ENCODE results near the gene ATP2B2. TPM values are rescaled to one million over a fixed set of nuclear protein-coding genes. Genes with fewer than 3 reads are reported as not detected.

ATP2B2 gene
- total and polyA plus RNA-seq, 10 of the 15 experiments (the other 5 are each of a cell fraction or from before 2014, with no cell fraction given) = 0.04 TPM; not detected in 9

- no peaks in the 10 kb centered on the region; a peak in 1 of 4 replicates for H3K27me3 ChIP-seq (replicated peaks in 1 of 2; ENCODE audit: control insufficient read depth in 2 of 2, insufficient read depth in 2 of 2, low read length in 1 of 2)
- WGBS (ENCODE audit: insufficient coverage, insufficient replicate concordance, low lambda C conversion rate, missing lambda C conversion rate) = 29% methylated on average over 7 of the region's 7 CpGs
- BruUV-seq (replicated peaks) = no TSS peak
- no peaks in the 10 kb centered on the region for H3K79me2 ChIP-seq (ENCODE audit: control insufficient read depth, insufficient read depth, low read length)
- DNase-seq (ENCODE audit: low read depth, low spot score) (no peak), ATAC-seq (no peak), FAIRE-seq (no peak)
- H3K9me3 ChIP-seq (replicated peaks; ENCODE audit: control insufficient read depth, insufficient read depth, low read length) = no peaks in the 10 kb centered on the region
- H3K9ac ChIP-seq (ENCODE audit: control insufficient read depth, insufficient read depth, low read length) = no peak overlapping the region
- ChIA-PET POLR2A (no interaction called here), CTCF (no interaction called here), SMC1A (ENCODE audit: uncharacterized antibody, unreplicated experiment) (no interaction called here), RAD21 (ENCODE audit: unreplicated experiment) (no interaction called here)
- H3K4me1 ChIP-seq (ENCODE audit: control insufficient read depth, insufficient read depth, low read length) = no peaks in the 10 kb centered on the region
- intact Hi-C loops (cut with micrococcal nuclease; ENCODE audit: unreplicated experiment) (no loop called here), in situ Hi-C loops (cut with MboI) (loop anchor here (5.0 kb wide), 1 partner anchor 400 kb away; no protein-coding TSS in a partner anchor)
- TF ChIP-seq YY1 (IDR thresholded peaks at IDR 0.05; ENCODE audit: low read depth, low read length) (no peak), HDAC2 (IDR thresholded peaks at IDR 0.05) (no peak), PAX8 (IDR thresholded peaks at IDR 0.05) (no peak)
- no peaks in the 10 kb centered on the region for H4K20me1 ChIP-seq (ENCODE audit: control insufficient read depth, insufficient read depth)
- H3K36me3 ChIP-seq (ENCODE audit: control insufficient read depth in 2 of 2, insufficient read depth in 2 of 2, low read length in 1 of 2) = no peaks in the 10 kb centered on the region
- no peak overlapping the region for H3K4me2 ChIP-seq (ENCODE audit: control insufficient read depth, insufficient read depth)
- H3K4me3 ChIP-seq = no peak overlapping the region
- H2AFZ ChIP-seq (ENCODE audit: control insufficient read depth, low read depth, low read length) = no peak overlapping the region
- no peak overlapping the region for H3K27ac ChIP-seq (ENCODE audit: control insufficient read depth, insufficient read depth)
These were observed 163.4 kb downstream of the ATP2B2 start for GRCh38 chr3:10341901-10342398.

GRCh38 chr3:10340476-10340875, 164.9 kb downstream of the ATP2B2 start:
- WGBS (ENCODE audit: insufficient coverage, insufficient replicate concordance, low lambda C conversion rate, missing lambda C conversion rate) = 53% methylated on average over 18 of the region's 18 CpGs
- TF ChIP-seq SUPT20H (IDR thresholded peaks at IDR 0.05; ENCODE audit: borderline replicate concordance, control insufficient read depth, low read depth, low read length) (no peak), ZNF687 (IDR thresholded peaks at IDR 0.05) (no peak), POLR2AphosphoS5 (IDR thresholded peaks at IDR 0.05; ENCODE audit: low read length) (no peak)
- H3K9ac ChIP-seq (ENCODE audit: control insufficient read depth, insufficient read depth, low read length) = no peak overlapping the region
- no peaks in the 10 kb centered on the region for H3K9me3 ChIP-seq (replicated peaks; ENCODE audit: control insufficient read depth, insufficient read depth, low read length)
- H3K4me3 ChIP-seq = no peak overlapping the region
- FAIRE-seq (no peak), ATAC-seq (no peak), DNase-seq (ENCODE audit: low read depth, low spot score) (no peak)
- H4K20me1 ChIP-seq (ENCODE audit: control insufficient read depth, insufficient read depth) = no peaks in the 10 kb centered on the region
- no peak overlapping the region for H3K27ac ChIP-seq (ENCODE audit: control insufficient read depth, insufficient read depth)
- BruUV-seq (replicated peaks) = no TSS peak
- H3K79me2 ChIP-seq (ENCODE audit: control insufficient read depth, insufficient read depth, low read length) = no peaks in the 10 kb centered on the region
- ChIA-PET CTCF (interaction anchor here (0.6 kb wide), 1 partner anchor 30 kb away, joined by 3 read pairs; no protein-coding TSS in a partner anchor), SMC1A (ENCODE audit: uncharacterized antibody, unreplicated experiment) (no interaction called here), RAD21 (ENCODE audit: unreplicated experiment) (interaction anchor here (0.5 kb wide), 1 partner anchor 151 kb away, joined by 3 read pairs; no protein-coding TSS in a partner anchor), POLR2A (no interaction called here)
- H3K4me1 ChIP-seq (ENCODE audit: control insufficient read depth, insufficient read depth, low read length) = no peaks in the 10 kb centered on the region
- no peak overlapping the region for H3K4me2 ChIP-seq (ENCODE audit: control insufficient read depth, insufficient read depth)
- no peaks in the 10 kb centered on the region for H3K36me3 ChIP-seq (ENCODE audit: control insufficient read depth in 2 of 2, insufficient read depth in 2 of 2, low read length in 1 of 2)
- no peak overlapping the region for H2AFZ ChIP-seq (ENCODE audit: control insufficient read depth, low read depth, low read length)
- intact Hi-C loops (cut with micrococcal nuclease; ENCODE audit: unreplicated experiment) (no loop called here), in situ Hi-C loops (cut with MboI) (loop anchor here (5.0 kb wide), 1 partner anchor 402 kb away; no protein-coding TSS in a partner anchor)
- no peaks in the 10 kb centered on the region; a peak in 1 of 4 replicates for H3K27me3 ChIP-seq (replicated peaks in 1 of 2; ENCODE audit: control insufficient read depth in 2 of 2, insufficient read depth in 2 of 2, low read length in 1 of 2)
